Measurements from ENCODE around the gene DUSP18.

The DUSP18 gene

DNA sequence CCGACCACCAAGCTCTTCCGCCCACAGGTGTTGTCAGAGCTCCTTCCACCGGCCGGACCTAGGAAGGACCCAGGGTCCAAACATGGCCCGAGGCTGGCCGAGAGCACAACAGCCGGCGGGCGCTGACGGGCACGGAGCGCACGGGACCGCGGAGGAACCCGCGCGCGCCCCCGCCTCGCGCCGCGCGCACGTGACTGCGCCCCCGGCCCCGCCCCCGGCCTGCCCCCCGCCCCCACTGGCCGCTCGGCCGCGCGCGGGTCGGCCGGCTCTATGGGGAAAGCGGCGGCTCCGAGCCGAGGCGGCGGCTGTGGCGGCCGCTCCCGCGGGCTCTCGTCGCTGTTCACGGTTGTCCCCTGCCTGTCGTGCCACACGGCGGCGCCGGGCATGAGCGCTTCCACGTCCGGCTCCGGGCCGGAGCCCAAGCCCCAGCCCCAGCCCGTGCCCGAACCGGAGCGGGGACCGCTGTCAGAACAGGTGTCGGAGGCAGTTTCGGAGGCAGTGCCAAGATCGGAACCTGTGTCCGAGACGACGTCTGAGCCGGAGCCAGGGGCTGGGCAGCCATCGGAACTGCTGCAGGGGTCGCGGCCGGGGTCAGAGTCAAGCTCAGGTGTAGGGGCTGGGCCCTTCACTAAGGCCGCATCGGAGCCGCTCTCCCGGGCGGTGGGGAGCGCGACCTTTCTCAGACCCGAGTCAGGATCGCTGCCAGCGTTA lies 27.1 kb upstream of the DUSP18 start, which contains the start of gene OSBP2:
OSBP2 (plus strand) TSS at position 235 of the 711 bp plus-strand sequence; CDS start at position 271, 36 bp downstream.
- TF ChIP-seq POLR2A (IDR thresholded peaks at IDR 0.05; ENCODE audit: extremely low read depth, insufficient read length) (no peak), MYC (IDR thresholded peaks at IDR 0.05; ENCODE audit: low read depth, low read length) (no peak)
- TF ChIP-seq, protein P1, sequence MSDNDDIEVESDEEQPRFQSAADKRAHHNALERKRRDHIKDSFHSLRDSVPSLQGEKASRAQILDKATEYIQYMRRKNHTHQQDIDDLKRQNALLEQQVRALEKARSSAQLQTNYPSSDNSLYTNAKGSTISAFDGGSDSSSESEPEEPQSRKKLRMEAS (IDR thresholded peaks at IDR 0.05; ENCODE audit: low read depth, low read length) = no peak
- TF ChIP-seq, protein P2, sequence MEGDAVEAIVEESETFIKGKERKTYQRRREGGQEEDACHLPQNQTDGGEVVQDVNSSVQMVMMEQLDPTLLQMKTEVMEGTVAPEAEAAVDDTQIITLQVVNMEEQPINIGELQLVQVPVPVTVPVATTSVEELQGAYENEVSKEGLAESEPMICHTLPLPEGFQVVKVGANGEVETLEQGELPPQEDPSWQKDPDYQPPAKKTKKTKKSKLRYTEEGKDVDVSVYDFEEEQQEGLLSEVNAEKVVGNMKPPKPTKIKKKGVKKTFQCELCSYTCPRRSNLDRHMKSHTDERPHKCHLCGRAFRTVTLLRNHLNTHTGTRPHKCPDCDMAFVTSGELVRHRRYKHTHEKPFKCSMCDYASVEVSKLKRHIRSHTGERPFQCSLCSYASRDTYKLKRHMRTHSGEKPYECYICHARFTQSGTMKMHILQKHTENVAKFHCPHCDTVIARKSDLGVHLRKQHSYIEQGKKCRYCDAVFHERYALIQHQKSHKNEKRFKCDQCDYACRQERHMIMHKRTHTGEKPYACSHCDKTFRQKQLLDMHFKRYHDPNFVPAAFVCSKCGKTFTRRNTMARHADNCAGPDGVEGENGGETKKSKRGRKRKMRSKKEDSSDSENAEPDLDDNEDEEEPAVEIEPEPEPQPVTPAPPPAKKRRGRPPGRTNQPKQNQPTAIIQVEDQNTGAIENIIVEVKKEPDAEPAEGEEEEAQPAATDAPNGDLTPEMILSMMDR (IDR thresholded peaks at IDR 0.05; ENCODE audit: low read depth, low read length) = no peak
- no peak within 1 kb of the TSS for H3K4me3 ChIP-seq (ENCODE audit: low read depth, low read length)
- DNase-seq (ENCODE audit: low read depth) = no peak

DNA sequence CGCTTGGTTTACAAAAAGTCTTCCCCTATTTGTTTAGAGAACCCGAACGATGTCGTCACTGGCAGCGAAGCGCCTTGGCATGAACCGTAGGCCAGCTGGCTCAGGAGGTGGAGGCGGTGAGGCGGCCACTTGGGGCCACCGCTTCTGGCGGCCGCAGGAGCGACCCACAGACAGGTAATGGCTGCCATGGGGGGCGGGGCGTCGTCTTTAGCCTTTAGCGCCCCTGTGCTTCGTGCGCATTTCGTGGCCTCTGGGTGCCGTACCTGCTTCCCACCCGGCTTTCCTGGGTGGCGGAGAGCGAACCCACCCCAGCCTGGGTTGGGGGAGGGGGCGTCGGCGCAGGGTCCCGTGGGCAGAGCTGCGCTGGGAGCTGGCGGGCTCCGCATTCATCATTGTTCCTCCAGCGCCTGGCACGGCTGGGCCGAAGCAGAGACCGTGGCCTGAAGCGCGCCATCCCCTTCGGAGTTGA lies 26.5 kb upstream of the DUSP18 start:
- no peak for TF ChIP-seq MYC (IDR thresholded peaks at IDR 0.05; ENCODE audit: low read depth, low read length)
- no peak for TF ChIP-seq POLR2A (IDR thresholded peaks at IDR 0.05; ENCODE audit: extremely low read depth, insufficient read length)
- TF ChIP-seq, protein P2 (IDR thresholded peaks at IDR 0.05; ENCODE audit: low read depth, low read length) = no peak
- TF ChIP-seq, protein P1 (IDR thresholded peaks at IDR 0.05; ENCODE audit: low read depth, low read length) = no peak
- no peak overlapping the region for H3K4me3 ChIP-seq (ENCODE audit: low read depth, low read length)
- DNase-seq (ENCODE audit: low read depth) = peak; percentile 8

DNA sequence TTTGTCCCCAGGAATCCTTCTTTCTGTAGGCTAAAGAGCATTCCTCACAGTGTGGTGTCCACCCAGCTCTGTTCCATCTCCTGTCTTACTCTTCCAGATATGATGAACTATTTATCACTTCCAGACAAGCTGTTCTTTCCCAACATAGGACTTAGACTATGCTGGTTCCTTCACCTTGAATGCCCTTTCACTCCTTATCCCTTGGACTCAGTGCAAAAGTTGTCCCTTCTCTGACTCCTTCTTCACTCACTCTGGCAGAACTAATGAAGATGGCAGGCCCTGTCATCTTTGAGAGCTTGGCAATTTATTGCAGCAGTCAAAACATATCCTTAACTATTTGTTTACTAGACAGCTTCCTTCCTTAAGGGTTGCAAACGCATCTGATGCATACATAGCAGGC lies 23.5 kb upstream of the DUSP18 start:
- H3K4me3 ChIP-seq (ENCODE audit: low read depth, low read length) = no peak overlapping the region
- TF ChIP-seq MYC (IDR thresholded peaks at IDR 0.05; ENCODE audit: low read depth, low read length) (no peak), POLR2A (IDR thresholded peaks at IDR 0.05; ENCODE audit: extremely low read depth, insufficient read length) (no peak)
- TF ChIP-seq, protein P2 (IDR thresholded peaks at IDR 0.05; ENCODE audit: low read depth, low read length) = no peak
- TF ChIP-seq, protein P1 (IDR thresholded peaks at IDR 0.05; ENCODE audit: low read depth, low read length) = no peak
- DNase-seq (ENCODE audit: low read depth) = no peak

DNA sequence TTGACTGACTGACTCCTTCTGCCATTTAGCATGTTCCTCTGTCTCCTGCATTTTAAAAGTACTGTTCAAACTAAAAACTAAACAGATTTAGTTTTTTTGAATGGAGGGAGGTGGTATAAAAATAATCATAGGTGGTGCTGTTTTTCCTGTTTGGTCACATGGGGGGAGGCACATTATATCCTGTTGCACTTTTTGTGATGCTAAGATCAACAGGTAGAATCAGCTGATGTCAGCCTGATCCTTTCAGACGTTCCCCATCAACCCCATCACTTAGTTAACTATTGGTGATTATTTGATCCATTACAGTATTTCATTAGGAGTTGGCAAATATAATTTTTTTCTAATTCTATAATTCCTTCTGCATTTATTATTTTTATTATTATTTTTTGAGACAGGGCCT lies 21.9 kb upstream of the DUSP18 start:
- no peak overlapping the region for H3K4me3 ChIP-seq (ENCODE audit: low read depth, low read length)
- TF ChIP-seq MYC (IDR thresholded peaks at IDR 0.05; ENCODE audit: low read depth, low read length) (no peak), POLR2A (IDR thresholded peaks at IDR 0.05; ENCODE audit: extremely low read depth, insufficient read length) (no peak)
- TF ChIP-seq, protein P1 (IDR thresholded peaks at IDR 0.05; ENCODE audit: low read depth, low read length) = no peak
- TF ChIP-seq, protein P2 (IDR thresholded peaks at IDR 0.05; ENCODE audit: low read depth, low read length) = no peak
- no peak for DNase-seq (ENCODE audit: low read depth)

DNA sequence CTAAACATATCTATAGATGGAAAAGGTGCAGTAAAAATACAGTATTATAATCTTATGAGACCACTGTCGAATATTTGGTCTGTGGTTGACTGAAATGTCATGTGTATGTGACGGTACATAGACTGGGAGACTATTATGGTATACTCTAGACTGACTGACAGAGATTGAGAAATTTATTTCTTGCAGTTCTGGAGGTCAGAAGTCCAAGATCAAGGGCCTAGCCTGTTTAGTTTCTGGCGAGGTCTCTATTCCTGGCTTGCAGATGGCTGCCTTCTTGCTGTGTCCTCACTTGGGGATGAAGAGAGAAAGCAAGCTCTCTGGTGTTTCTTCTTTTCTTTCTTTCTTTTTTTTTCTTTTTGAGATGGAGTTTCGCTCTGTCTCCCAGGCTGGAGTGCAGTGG lies 19.7 kb upstream of the DUSP18 start:
- DNase-seq (ENCODE audit: low read depth) = no peak
- TF ChIP-seq, protein P1 (IDR thresholded peaks at IDR 0.05; ENCODE audit: low read depth, low read length) = no peak
- no peak for TF ChIP-seq MYC (IDR thresholded peaks at IDR 0.05; ENCODE audit: low read depth, low read length)
- TF ChIP-seq POLR2A (IDR thresholded peaks at IDR 0.05; ENCODE audit: extremely low read depth, insufficient read length) = no peak
- TF ChIP-seq, protein P2 (IDR thresholded peaks at IDR 0.05; ENCODE audit: low read depth, low read length) = no peak
- no peak overlapping the region for H3K4me3 ChIP-seq (ENCODE audit: low read depth, low read length)
